HepG2 (cell line): Measurements from ENCODE around the gene SLC7A8. TPM values are rescaled to one million over a fixed set of nuclear protein-coding genes. Genes with fewer than 3 reads are reported as not detected.

Experiments used
- EHMT2 ChIP-seq: fragments of 200-600 bp; sonication (generic); IDR thresholded peaks from 2 replicates; pipeline ENCODE4 v1.7.0; 2017; ENCODE audit warnings: antibody characterized with exemption, low read depth, low read length, borderline replicate concordance
- HNF4A ChIP-seq: sonication (generic); formaldehyde crosslinking; IDR thresholded peaks from 2 replicates; pipeline ENCODE4 v1.4.0; 2020; ENCODE audit warnings: missing genetic modification reagents
- HOXA5 ChIP-seq: sonication (generic); formaldehyde crosslinking; IDR thresholded peaks from 2 replicates; pipeline ENCODE4 v1.4.0; 2020; ENCODE audit warnings: missing genetic modification reagents
- KLF12 ChIP-seq: sonication (generic); formaldehyde crosslinking; IDR thresholded peaks from 2 replicates; pipeline ENCODE4 v1.4.0; 2020; ENCODE audit warnings: missing genetic modification reagents, borderline replicate concordance
- KMT2B ChIP-seq: IDR thresholded peaks from 2 replicates; pipeline ENCODE4 v1.6.1; 2016; ENCODE audit warnings: missing genetic modification reagents, missing compliant biosample characterization
- MED1 ChIP-seq: sonication (generic); formaldehyde crosslinking; IDR thresholded peaks from 2 replicates; pipeline ENCODE4 v1.4.0; 2020; ENCODE audit warnings: missing genetic modification reagents
- MEIS1 ChIP-seq: sonication (generic); formaldehyde crosslinking; IDR thresholded peaks from 2 replicates; pipeline ENCODE4 v1.9.0; 2021; ENCODE audit warnings: mild to moderate bottlenecking, missing genetic modification reagents, moderate library complexity, borderline replicate concordance
- MIER2 ChIP-seq: IDR thresholded peaks from 2 replicates; pipeline ENCODE4 v1.6.1; 2016; ENCODE audit warnings: missing biosample characterization, missing genetic modification reagents
- MLXIP ChIP-seq: sonication (generic); formaldehyde crosslinking; IDR thresholded peaks from 2 replicates; pipeline ENCODE4 v1.9.0; 2021; ENCODE audit warnings: missing genetic modification reagents, borderline replicate concordance
- NCOA1 ChIP-seq: sonication (generic); formaldehyde crosslinking; IDR thresholded peaks from 2 replicates; pipeline ENCODE4 v1.9.0; 2021; ENCODE audit warnings: missing genetic modification reagents
- RFX1 ChIP-seq: fragments of 450-650 bp; IDR thresholded peaks from 2 replicates; pipeline ENCODE4 v1.6.1; 2017
- SALL2 ChIP-seq: sonication (generic); formaldehyde crosslinking; IDR thresholded peaks from 2 replicates; pipeline ENCODE4 v1.8.1; 2023; ENCODE audit warnings: mild to moderate bottlenecking, missing genetic modification reagents, inconsistent platforms
- TCF7L2 ChIP-seq: IDR thresholded peaks from 2 replicates; pipeline ENCODE4 v1.6.1; 2011; ENCODE audit warnings: mild to moderate bottlenecking, low read depth, low read length, moderate library complexity
- ZNF121 ChIP-seq: sonication (generic); formaldehyde crosslinking; IDR thresholded peaks from 2 replicates; pipeline ENCODE4 v1.5.0; 2020; ENCODE audit warnings: mild to moderate bottlenecking, missing genetic modification reagents
- ZNF18 ChIP-seq: sonication (generic); formaldehyde crosslinking; IDR thresholded peaks from 2 replicates; pipeline ENCODE4 v1.8.0; 2022; ENCODE audit warnings: mild to moderate bottlenecking, missing genetic modification reagents; ENCODE audit not compliant: insufficient replicate concordance
- ZNF260 ChIP-seq: sonication (generic); formaldehyde crosslinking; IDR thresholded peaks from 2 replicates; pipeline ENCODE4 v1.4.0; 2020; ENCODE audit warnings: missing genetic modification reagents, low read depth, mild to moderate bottlenecking, borderline replicate concordance
- ZNF550 ChIP-seq: sonication (generic); formaldehyde crosslinking; IDR thresholded peaks from 2 replicates; pipeline ENCODE4 v1.4.0; 2020; ENCODE audit warnings: mild to moderate bottlenecking, missing genetic modification reagents, borderline replicate concordance
- ZNF652 ChIP-seq: IDR thresholded peaks from 2 replicates; pipeline ENCODE4 v1.6.1; 2016; ENCODE audit warnings: low read depth, borderline replicate concordance
- ZNF83 ChIP-seq: sonication (generic); formaldehyde crosslinking; IDR thresholded peaks from 2 replicates; pipeline ENCODE4 v1.4.0; 2020; ENCODE audit warnings: missing genetic modification reagents, mild to moderate bottlenecking, borderline replicate concordance
- polyA plus RNA-seq, 8 experiments: library from polyadenylated mRNA; depleted of rRNA in 3 of 8; stranded (reverse) in 7 of 8; unstranded in 1 of 8; fragments of >200 nt; fragmentation: Illumina TruSeq in 4 of 8; extraction: Trizol in 4 of 8; gene quantifications; 2 replicates each; pipeline versions ENCODE4 v1.2.1 to v1.2.3, GENCODE V29; 2011 to 2016; ENCODE audit warnings: low read depth in 4 of 8, missing spikeins in 1 of 8, mixed read lengths in 1 of 8; ENCODE audit not compliant: insufficient read depth in 1 of 8
- total RNA-seq, 5 experiments: library from RNA; depleted of rRNA; stranded (reverse); fragments of >200 nt; fragmentation: Illumina TruSeq; extraction: Trizol; gene quantifications; 2 replicates each; pipeline ENCODE4 v1.2.3, GENCODE V29; 2016; ENCODE audit warnings: low read depth in 1 of 5
- TF ChIP-seq, protein P1 (sequence below): sonication (generic); formaldehyde crosslinking; IDR thresholded peaks from 2 replicates; pipeline ENCODE4 v1.5.0; 2020; ENCODE audit warnings: mild to moderate bottlenecking, missing genetic modification reagents, borderline replicate concordance
- TF ChIP-seq, protein P2 (sequence below): sonication (generic); formaldehyde crosslinking; IDR thresholded peaks from 2 replicates; pipeline ENCODE4 v1.8.0; 2022; ENCODE audit warnings: low read depth, missing genetic modification reagents

SLC7A8 gene
- total and polyA plus RNA-seq, 2 of the 13 experiments (the other 11 are each of a cell fraction or from before 2014, with no cell fraction given) = 0.25 TPM; not detected in 1

GRCh38 chr14:23093526-23093925 is 89.9 kb downstream of the SLC7A8 start (continued):
- TF ChIP-seq, protein P1, sequence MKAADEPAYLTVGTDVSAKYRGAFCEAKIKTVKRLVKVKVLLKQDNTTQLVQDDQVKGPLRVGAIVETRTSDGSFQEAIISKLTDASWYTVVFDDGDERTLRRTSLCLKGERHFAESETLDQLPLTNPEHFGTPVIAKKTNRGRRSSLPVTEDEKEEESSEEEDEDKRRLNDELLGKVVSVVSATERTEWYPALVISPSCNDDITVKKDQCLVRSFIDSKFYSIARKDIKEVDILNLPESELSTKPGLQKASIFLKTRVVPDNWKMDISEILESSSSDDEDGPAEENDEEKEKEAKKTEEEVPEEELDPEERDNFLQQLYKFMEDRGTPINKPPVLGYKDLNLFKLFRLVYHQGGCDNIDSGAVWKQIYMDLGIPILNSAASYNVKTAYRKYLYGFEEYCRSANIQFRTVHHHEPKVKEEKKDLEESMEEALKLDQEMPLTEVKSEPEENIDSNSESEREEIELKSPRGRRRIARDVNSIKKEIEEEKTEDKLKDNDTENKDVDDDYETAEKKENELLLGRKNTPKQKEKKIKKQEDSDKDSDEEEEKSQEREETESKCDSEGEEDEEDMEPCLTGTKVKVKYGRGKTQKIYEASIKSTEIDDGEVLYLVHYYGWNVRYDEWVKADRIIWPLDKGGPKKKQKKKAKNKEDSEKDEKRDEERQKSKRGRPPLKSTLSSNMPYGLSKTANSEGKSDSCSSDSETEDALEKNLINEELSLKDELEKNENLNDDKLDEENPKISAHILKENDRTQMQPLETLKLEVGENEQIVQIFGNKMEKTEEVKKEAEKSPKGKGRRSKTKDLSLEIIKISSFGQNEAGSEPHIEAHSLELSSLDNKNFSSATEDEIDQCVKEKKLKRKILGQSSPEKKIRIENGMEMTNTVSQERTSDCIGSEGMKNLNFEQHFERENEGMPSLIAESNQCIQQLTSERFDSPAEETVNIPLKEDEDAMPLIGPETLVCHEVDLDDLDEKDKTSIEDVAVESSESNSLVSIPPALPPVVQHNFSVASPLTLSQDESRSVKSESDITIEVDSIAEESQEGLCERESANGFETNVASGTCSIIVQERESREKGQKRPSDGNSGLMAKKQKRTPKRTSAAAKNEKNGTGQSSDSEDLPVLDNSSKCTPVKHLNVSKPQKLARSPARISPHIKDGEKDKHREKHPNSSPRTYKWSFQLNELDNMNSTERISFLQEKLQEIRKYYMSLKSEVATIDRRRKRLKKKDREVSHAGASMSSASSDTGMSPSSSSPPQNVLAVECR (CRISPR knock-in tag) = no peak
- TF ChIP-seq KLF12 (0 out of 2 replicates have a peak, but pooled peaks have one; percentile 55), ZNF550 (CRISPR knock-in tag) (no peak), HNF4A (no peak), NCOA1 (no peak), TCF7L2 (no peak), EHMT2 (no peak), KMT2B (no peak), MLXIP (CRISPR knock-in tag) (no peak), MEIS1 (no peak), ZNF260 (no peak), HOXA5 (0 out of 2 replicates have a peak, but pooled peaks have one; percentile 25), ZNF121 (no peak), ZNF652 (CRISPR knock-in tag) (0 out of 2 replicates have a peak, but pooled peaks have one; percentile 20), ZNF18 (CRISPR knock-in tag) (no peak), RFX1 (peak; percentile 6; the same call in 1 of the 2 replicates), MIER2 (CRISPR knock-in tag) (no peak), ZNF83 (CRISPR knock-in tag) (no peak), SALL2 (CRISPR knock-in tag) (no peak), MED1 (0 out of 2 replicates have a peak, but pooled peaks have one; percentile 8)
- TF ChIP-seq, protein P2, sequence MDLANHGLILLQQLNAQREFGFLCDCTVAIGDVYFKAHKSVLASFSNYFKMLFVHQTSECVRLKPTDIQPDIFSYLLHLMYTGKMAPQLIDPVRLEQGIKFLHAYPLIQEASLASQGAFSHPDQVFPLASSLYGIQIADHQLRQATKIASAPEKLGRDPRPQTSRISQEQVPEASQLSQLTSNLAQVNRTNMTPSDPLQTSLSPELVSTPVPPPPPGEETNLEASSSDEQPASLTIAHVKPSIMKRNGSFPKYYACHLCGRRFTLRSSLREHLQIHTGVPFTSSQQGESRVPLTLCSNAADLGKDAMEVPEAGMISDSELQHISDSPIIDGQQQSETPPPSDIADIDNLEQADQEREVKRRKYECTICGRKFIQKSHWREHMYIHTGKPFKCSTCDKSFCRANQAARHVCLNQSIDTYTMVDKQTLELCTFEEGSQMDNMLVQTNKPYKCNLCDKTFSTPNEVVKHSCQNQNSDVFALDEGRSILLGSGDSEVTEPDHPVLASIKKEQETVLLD (CRISPR knock-in tag) = no peak
